Ovary (tissue), 9 donors: ENCODE data around the gene EGR1. TPM values are rescaled to one million over a fixed set of nuclear protein-coding genes. Genes with fewer than 3 reads are reported as not detected.
A peak's percentile ranks its signal among the peaks of the same experiment; 100 is the strongest.

Experiments used
- DNase-seq, 5 donors: peaks; one replicate each; pipeline ENCODE4 v3.0.0-alpha.2; 2019 to 2020
- H3K27ac ChIP-seq, 2 donors: fragments of 200-600 bp; one replicate each; pipeline versions ENCODE4 v1.5.1 to v1.8.0; 2019 to 2022
- H3K27me3 ChIP-seq: fragments of 200-600 bp; one replicate; pipeline ENCODE4 v1.8.0; 2022
- H3K36me3 ChIP-seq: fragments of 200-600 bp; sonication (generic); one replicate; pipeline ENCODE4 v1.5.1; 2019
- H3K4me1 ChIP-seq: one replicate; pipeline ENCODE4 v1.8.1; 2013; ENCODE audit warnings: mild to moderate bottlenecking, moderate library complexity; ENCODE audit not compliant: insufficient read depth
- H3K4me3 ChIP-seq: fragments of 200-600 bp; sonication (generic); one replicate; pipeline ENCODE4 v1.5.1; 2017
- H3K9me3 ChIP-seq, 2 donors: fragments of 200-600 bp in 1 of 2; sonication (generic) in 1 of 2; one replicate each; pipeline versions ENCODE4 v1.5.1 to v1.8.1; 2013 to 2019; ENCODE audit warnings: mild to moderate bottlenecking in 1 of 2, moderate library complexity in 1 of 2
- CTCF ChIP-seq, 3 donors: fragments of 450-650 bp in 2 of 3; fragments of 200-600 bp in 1 of 3; IDR thresholded peaks; one replicate each; pipeline versions ENCODE4 v1.5.1 to v1.8.0; 2016 to 2022; ENCODE audit warnings: antibody characterized with exemption in 3 of 3, mild to moderate bottlenecking in 1 of 3
- EP300 ChIP-seq: sonication (generic); formaldehyde crosslinking; IDR thresholded peaks from one replicate; pipeline ENCODE4 v1.6.1; 2017; ENCODE audit warnings: antibody characterized with exemption
- POLR2A ChIP-seq: fragments of 450-650 bp; IDR thresholded peaks from one replicate; pipeline ENCODE4 v1.6.1; 2017; ENCODE audit warnings: antibody characterized with exemption, mild to moderate bottlenecking, moderate library complexity
- WGBS, 3 donors: extraction: QIAGEN DNeasy Blood & Tissue Kit in 1 of 3; methylation state at CpG; one replicate each; pipeline versions ENCODE4 v1.1.5 to v1.1.7; 2013 to 2017; 5-methylcytosine and 5-hydroxymethylcytosine counted together
- intact Hi-C, 4 donors: fragments of 100-400 bp; cut with DNase I; formaldehyde crosslinking; loops; one replicate each; pipeline versions ENCODE4 v1.11.0 to v1.15.1; 2022 to 2023
- polyA plus RNA-seq, 2 donors: library from polyadenylated mRNA; stranded (reverse); fragments of 200-250 nt in 1 of 2; fragments of 350-450 nt in 1 of 2; fragmentation: Illumina TruSeq in 1 of 2; extraction: RNeasy Lipid Tissue Mini Kit (QIAGEN cat#74804) in 1 of 2; gene quantifications; one replicate each; pipeline ENCODE4 v1.2.3, GENCODE V29; 2013 to 2014
- total RNA-seq, 7 donors: library from RNA; depleted of rRNA in 2 of 7; stranded (reverse); fragments of >200 nt in 2 of 7; fragmentation: NEBNext Ultra II Directional in 3 of 7; extraction: Animal tissue kit (Norgen Biotek cat#: 25700) in 3 of 7; gene quantifications; one replicate each; pipeline versions ENCODE4 v1.1.0 to v1.2.4, GENCODE V29; 2016 to 2023
- donor health status: DM: no; HTN: no; CAD: no; lungs with moderate emphysema.
- donor health status: DM: no; HTN: no; CAD: no.
- donor health status: Bipolar disorder and iron deficiency.
- donor health status: DM: yes; HTN: yes; CAD: no.
- donor health status: DM: no; HTN: no; CAD: no.
- donor health status: DM: yes; HTN: yes; CAD: no.

Gene EGR1
- total and polyA plus RNA-seq, 9 donors: 60.4 to 361 (median 123) TPM

- Histone ChIP-seq H3K27me3 (no peaks in the 10 kb centered on the region), H3K36me3 (no peaks in the 10 kb centered on the region), H3K9me3 (no peaks in the 10 kb centered on the region), H3K27ac (no peak overlapping the region), H3K4me3 (no peak overlapping the region), H3K4me1 (peaks cover 19% of the 10 kb centered on the region)
- no peak for DNase-seq
- WGBS, 3 donors: 67 to 86% (median 77%) methylated on average over 8 of the region's 8 CpGs
- intact Hi-C loops: loop anchor here in 1 of 4 donors (10.0 kb wide), 1 partner anchor 796 kb away; no protein-coding TSS in a partner anchor
- TF ChIP-seq CTCF (IDR thresholded peaks at IDR 0.05) (peak in 1 of 3 donors; percentile 36), EP300 (no peak)
Measured at GRCh38 chr5:138468966-138469539, 3.8 kb downstream of the EGR1 start.

GRCh38 chr5:138469540-138470321 is 4.5 kb downstream of the EGR1 start:
- Histone ChIP-seq H3K36me3 (no peaks in the 10 kb centered on the region), H3K9me3 (no peaks in the 10 kb centered on the region), H3K4me1 (peaks cover 19% of the 10 kb centered on the region), H3K27me3 (no peaks in the 10 kb centered on the region), H3K4me3 (no peak overlapping the region), H3K27ac (no peak overlapping the region)
- TF ChIP-seq CTCF (IDR thresholded peaks at IDR 0.05): no peak
- TF ChIP-seq EP300: no peak
- TF ChIP-seq POLR2A: no peak
- intact Hi-C loops: loop anchor here in 1 of 4 donors (10.0 kb wide), 1 partner anchor 795 kb away; no protein-coding TSS in a partner anchor
- WGBS, 3 donors: 53 to 63% (median 60%) methylated on average over 8 of the region's 8 CpGs
- peak in 2 of 5 donors; percentile 65 to 80 for DNase-seq

- intact Hi-C loops: no loop called here
- no peaks in the 10 kb centered on the region for H3K36me3 ChIP-seq
- H3K4me3 ChIP-seq: no peak overlapping the region
- 62 to 76% (median 75%) methylated on average over 3 of the region's 3 CpGs for WGBS, 3 donors
- no peaks in the 10 kb centered on the region for H3K9me3 ChIP-seq
- TF ChIP-seq POLR2A (no peak), CTCF (IDR thresholded peaks at IDR 0.05) (no peak)
- DNase-seq: peak in 1 of 5 donors; percentile 57
- H3K27ac ChIP-seq: no peak overlapping the region
- no peaks in the 10 kb centered on the region for H3K27me3 ChIP-seq
- H3K4me1 ChIP-seq: peaks cover 19% of the 10 kb centered on the region
Measured at GRCh38 chr5:138470322-138471051, 5.2 kb downstream of the EGR1 start.

- peaks cover 19% of the 10 kb centered on the region for H3K4me1 ChIP-seq
- H3K4me3 ChIP-seq: no peak overlapping the region
- TF ChIP-seq CTCF (IDR thresholded peaks at IDR 0.05) (no peak), POLR2A (peak; percentile 7)
- no peaks in the 10 kb centered on the region for H3K36me3 ChIP-seq
- no peak for DNase-seq
- H3K27ac ChIP-seq: no peak overlapping the region
- no peaks in the 10 kb centered on the region for H3K27me3 ChIP-seq
- no peaks in the 10 kb centered on the region for H3K9me3 ChIP-seq
- 62 to 74% (median 73%) methylated on average over 2 of the region's 2 CpGs for WGBS, 3 donors
- intact Hi-C loops: no loop called here
Measured at GRCh38 chr5:138471052-138471361, 5.7 kb downstream of the EGR1 start.
